AG04450 (cell line): Measurements from ENCODE around the gene MFAP2. TPM values are rescaled to one million over a fixed set of nuclear protein-coding genes. Genes with fewer than 3 reads are reported as not detected.
"Not testable (repeated sequence)": the region's sequence is repeated elsewhere in the genome, so short reads cannot be mapped to it uniquely, and the experiment has no call there.

Source experiments
- CTCF ChIA-PET: fragments of 300-600, 350-600 bp; formaldehyde crosslinking; extraction: SDS; loops from one replicate; lab custom pipeline; 2022; ENCODE audit warnings: antibody characterized with exemption, inconsistent platforms; lab: Charles Lee
- POLR2A ChIA-PET: fragments of 350-600 bp; formaldehyde crosslinking; extraction: SDS; loops from one replicate; lab custom pipeline; 2021; ENCODE audit warnings: antibody characterized with exemption, inconsistent platforms; lab: Yijun Ruan, JAX
- DNase-seq: peaks from one replicate; pipeline ENCODE4 v3.0.0-alpha.2; 2011; ENCODE audit warnings: low read depth, low spot score
- H3K27ac ChIP-seq: one replicate; pipeline ENCODE4 v1.5.1; 2012; ENCODE audit warnings: low read depth, low read length, control low read depth
- H3K27me3 ChIP-seq: one replicate; pipeline ENCODE4 v1.6.0; 2012; ENCODE audit warnings: low read length; ENCODE audit not compliant: control insufficient read depth, insufficient read depth
- H3K4me3 ChIP-seq: 2 replicates; pipeline ENCODE4 v1.5.1; 2011; ENCODE audit warnings: mild to moderate bottlenecking, low read depth, low read length, control low read depth
- H3K9me3 ChIP-seq: 2 replicates; pipeline ENCODE4 v1.5.1; 2012; ENCODE audit warnings: low read length; ENCODE audit not compliant: control insufficient read depth, insufficient read depth
- polyA plus RNA-seq: library from polyadenylated mRNA; depleted of rRNA; stranded (reverse); fragments of >200 nt; gene quantifications from 2 replicates; pipeline ENCODE4 v1.2.3, GENCODE V29; 2011
- TF ChIP-seq, protein P1 (sequence below): IDR thresholded peaks from 2 replicates; pipeline ENCODE4 v1.5.1; 2011; ENCODE audit warnings: low read depth, low read length, control low read depth, inconsistent platforms

Gene MFAP2
- polyA plus RNA-seq, 1 experiment = 30.9 TPM

DNA sequence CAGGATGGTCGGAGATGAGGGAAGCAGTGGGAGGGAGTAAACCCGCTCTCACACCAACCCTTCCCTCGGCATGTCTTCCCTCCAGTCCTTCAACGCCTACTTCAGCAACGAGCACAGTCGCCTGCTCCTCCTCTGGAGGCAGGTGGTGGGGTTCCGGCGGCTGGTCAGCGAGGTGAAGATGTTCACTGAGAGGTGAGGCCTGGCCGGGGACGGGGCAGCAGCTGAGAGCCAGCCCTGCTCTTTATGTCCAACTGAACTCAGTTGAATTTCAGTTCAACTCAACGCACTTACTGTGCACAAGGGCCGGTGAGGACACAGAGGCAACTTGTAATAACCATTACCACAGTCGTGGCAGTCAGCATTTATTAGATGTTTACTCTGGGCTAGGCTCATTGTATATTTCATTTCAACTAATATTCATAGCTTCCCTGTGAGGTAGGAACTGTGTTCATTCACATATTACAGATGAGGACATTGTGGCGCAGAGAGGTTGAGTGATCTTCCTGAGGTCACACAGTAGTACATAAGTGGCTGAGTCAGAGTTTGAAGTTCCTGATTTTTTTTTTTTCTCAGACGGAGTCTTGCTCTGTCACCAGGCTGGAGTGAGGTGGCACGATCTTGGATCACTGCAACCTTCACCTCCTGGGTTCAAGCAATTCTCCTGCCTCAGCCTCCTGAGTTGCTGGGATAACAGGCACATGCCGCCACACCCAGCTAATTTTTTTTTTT, 49.0 kb downstream of the MFAP2 start:
- DNase-seq, H3K27me3 ChIP-seq, H3K9me3 ChIP-seq, H3K4me3 ChIP-seq, H3K27ac ChIP-seq: not testable (repeated sequence)
- CTCF ChIA-PET = interaction anchor here (0.6 kb wide), 1 partner anchor 29 kb away, joined by 3 read pairs; no protein-coding TSS in a partner anchor
- POLR2A ChIA-PET = interaction anchor here (0.7 kb wide), 1 partner anchor 102 kb away, joined by 4 read pairs; no protein-coding TSS in a partner anchor

DNA sequence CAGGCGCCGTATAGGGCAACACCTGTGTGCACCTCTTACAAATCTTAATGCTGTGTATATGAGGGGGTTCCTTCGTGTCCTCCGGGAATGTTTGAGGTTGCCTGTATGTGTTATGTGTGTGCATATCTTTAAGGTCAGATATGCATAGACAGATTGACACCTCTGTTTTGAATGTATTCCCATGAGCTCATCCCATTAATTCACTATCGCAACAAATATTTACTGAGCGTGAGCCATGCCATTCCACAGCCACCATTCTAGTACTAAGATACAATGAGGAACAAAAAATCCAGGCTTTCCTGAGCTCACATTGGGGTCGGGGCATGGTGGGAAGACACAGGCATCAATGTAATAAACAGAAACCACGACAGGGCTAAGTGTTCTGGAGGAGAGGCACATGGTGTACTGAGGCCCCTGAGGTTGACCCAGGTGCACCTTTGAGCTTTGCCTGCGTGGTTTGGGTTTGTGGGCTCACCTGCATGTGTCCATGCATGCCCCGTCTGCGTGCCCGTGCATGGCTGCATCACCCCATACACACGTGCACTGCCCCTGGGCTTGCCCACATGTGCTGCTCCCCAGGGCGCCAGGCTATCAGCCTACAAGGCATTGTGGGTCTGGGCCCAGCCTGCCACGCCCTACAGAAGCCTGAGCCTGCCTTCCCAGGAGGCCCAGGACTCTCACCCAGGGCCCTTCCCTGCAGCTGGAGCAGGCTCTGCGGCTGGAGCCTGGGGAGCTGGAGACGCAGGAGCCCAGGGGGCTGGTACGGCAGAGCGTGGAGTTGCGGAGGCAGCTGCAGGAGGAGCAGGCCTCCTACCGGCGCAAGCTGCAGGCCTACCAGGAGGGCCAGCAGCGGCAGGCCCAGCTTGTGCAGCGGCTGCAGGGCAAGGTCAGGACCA, 51.0 kb downstream of the MFAP2 start:
- CTCF ChIA-PET = interaction anchor here (1.2 kb wide), 1 partner anchor 22 kb away, joined by 3 read pairs; no protein-coding TSS in a partner anchor
- DNase-seq, H3K27me3 ChIP-seq, H3K4me3 ChIP-seq, H3K9me3 ChIP-seq, POLR2A ChIA-PET, H3K27ac ChIP-seq: not testable (repeated sequence)

DNA sequence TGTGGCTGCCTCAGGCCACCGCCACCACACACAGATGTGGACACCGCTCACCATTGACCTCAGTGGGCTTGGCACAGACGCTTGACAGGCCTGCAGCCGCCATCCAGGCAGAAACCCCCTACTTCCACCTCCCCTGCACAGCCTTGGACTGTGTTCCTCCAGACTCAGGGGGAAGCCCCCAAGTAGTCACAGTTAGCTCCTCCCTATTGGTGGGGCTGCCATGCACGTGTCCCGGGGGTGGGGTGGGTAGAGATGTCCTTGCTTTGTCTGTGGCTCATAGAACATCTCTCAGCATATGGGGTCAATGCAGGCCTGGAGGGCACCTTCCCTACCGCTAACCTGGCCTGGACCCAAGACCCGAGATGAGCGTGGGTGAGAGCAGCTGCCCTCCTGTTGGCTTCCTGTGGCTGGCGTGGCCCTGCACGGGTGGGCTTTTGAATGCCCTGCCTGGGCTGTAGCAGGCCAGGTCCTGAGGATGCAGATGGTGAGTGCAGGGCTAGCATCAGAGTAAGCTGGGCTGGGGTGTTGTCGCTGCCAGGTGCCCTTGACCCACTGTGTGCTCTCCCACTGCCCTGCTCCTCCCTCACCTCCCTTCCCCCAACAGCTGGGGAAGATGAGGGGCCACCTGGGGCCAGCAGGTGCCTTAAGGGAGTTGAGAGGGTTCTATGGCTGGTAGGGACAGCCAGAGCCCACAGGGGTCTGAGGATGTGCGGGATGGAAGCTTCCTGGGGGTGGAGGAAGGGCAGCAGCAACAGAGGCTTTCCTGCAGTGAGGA, 52.5 kb downstream of the MFAP2 start:
- DNase-seq = no peak
- CTCF ChIA-PET = no interaction called here
- Histone ChIP-seq H3K9me3 (no peaks in the 10 kb centered on the region; the same call in 1 of the 2 replicates), H3K27me3 (no peaks in the 10 kb centered on the region), H3K27ac (no peak overlapping the region), H3K4me3 (no peak overlapping the region)
- POLR2A ChIA-PET = no interaction called here
- TF ChIP-seq, protein P1, sequence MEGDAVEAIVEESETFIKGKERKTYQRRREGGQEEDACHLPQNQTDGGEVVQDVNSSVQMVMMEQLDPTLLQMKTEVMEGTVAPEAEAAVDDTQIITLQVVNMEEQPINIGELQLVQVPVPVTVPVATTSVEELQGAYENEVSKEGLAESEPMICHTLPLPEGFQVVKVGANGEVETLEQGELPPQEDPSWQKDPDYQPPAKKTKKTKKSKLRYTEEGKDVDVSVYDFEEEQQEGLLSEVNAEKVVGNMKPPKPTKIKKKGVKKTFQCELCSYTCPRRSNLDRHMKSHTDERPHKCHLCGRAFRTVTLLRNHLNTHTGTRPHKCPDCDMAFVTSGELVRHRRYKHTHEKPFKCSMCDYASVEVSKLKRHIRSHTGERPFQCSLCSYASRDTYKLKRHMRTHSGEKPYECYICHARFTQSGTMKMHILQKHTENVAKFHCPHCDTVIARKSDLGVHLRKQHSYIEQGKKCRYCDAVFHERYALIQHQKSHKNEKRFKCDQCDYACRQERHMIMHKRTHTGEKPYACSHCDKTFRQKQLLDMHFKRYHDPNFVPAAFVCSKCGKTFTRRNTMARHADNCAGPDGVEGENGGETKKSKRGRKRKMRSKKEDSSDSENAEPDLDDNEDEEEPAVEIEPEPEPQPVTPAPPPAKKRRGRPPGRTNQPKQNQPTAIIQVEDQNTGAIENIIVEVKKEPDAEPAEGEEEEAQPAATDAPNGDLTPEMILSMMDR = no peak

DNA sequence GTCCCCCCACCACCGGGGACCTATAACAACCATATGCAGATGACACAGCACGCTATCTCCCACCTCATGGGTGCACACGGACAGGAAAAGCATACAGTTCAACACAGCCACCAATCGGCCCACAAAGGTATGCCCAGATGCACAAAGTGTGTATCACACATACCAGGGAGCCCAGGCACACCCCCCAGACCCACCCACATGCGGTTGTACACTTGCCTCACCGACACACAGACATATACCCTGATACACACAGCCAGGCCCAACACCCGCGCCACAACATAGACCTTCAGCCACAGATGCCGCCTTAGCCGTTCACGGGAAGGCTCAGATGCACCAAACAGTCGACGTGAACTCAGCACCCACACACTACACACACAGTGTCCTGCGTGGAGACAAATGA, 53.2 kb downstream of the MFAP2 start:
- ChIA-PET CTCF (no interaction called here), POLR2A (no interaction called here)
- no peak for DNase-seq
- no peaks in the 10 kb centered on the region for H3K27me3 ChIP-seq
- H3K27ac ChIP-seq = no peak overlapping the region
- H3K4me3 ChIP-seq = no peak overlapping the region
- TF ChIP-seq, protein P1 = no peak
- H3K9me3 ChIP-seq = no peaks in the 10 kb centered on the region; the same call in 1 of the 2 replicates

DNA sequence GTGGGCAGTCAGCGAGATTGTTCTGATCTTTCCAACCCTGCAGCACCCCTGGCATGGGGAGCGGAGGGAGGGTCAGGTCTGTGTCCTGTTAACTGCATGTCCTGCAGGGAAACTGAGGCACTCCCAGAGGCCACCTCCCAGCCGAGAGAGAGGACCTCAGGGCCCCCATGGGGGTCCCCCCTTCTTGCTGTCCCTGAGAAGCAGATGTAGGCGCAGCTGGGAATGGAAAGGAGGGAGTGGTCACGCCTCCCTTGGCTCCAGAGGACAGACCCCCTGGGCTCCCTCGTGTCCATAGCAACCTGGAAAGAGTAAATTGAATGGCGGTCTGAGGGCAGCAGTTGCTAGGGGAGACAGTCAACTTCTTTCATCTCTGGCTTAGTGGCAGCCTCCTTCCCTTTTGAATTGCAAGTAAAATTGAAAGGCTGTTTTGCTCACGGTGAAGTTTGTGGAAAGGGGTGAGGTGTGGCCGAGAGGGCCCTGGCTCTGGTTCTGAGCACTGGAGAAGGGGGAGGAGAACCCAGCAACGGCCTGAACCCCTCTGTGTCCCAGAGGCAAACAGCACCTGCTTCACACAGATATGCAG, 53.8 kb downstream of the MFAP2 start:
- DNase-seq = no peak
- TF ChIP-seq, protein P1 = no peak
- POLR2A ChIA-PET = no interaction called here
- Histone ChIP-seq H3K27ac (no peak overlapping the region), H3K4me3 (no peak overlapping the region), H3K9me3 (no peaks in the 10 kb centered on the region; the same call in 1 of the 2 replicates), H3K27me3 (no peaks in the 10 kb centered on the region)
- CTCF ChIA-PET = no interaction called here
